ELF-1 (cell line): ENCODE data around the gene DDX51.
A peak's percentile ranks its signal among the peaks of the same experiment; 100 is the strongest.

Source experiments
- DNase-seq: peaks from one replicate; pipeline ENCODE4 v3.0.0-alpha.2; 2016; ENCODE audit warnings: low read depth, low spot score

The DDX51 gene

DNA sequence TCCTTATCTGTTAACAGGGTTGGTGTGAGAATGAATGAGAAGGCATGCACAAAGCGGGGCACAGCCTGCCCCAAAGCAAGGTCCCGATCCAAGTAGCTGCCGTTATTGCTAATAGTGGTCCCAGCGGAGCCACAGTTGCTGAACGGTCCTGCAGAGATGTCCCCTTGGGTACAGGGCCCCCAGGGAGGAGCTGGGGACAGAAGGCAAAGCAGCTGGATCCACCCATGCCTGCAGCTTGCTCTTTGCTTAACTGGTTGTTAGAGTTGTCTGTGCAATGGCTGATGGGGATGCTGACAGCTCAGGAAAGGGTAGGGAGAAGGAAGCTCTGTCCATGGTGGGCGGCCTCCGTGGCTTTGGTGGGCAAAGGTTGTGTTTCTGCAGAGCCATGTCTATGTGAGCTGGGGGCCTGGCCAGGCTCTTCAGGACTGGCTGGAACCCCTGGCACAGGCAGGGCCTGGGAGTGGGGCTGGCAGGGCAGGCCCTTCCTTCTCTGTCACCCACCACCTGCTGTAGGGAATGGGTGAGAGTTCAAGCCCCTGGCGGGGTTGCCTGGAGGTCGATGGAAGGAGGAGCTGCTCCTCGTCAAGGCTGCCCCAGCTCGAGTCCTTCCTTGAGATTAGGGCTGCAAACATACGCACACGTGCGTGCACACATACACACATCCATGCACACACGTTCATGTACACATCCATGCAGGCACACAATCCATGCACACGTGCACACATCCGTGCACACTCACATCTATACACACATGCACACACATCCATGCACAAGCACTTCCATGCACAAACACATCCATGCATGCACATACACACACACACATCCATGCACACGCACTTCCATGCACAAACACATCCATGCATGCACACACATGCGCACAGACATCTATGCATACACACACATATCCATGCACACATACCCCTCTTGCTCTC lies 35.6 kb upstream of the DDX51 start:
- DNase-seq, result no peak

GRCh38 chr12:132178801-132179401 lies 34.8 kb upstream of the DDX51 start:
- DNase-seq, result no peak

- no peak for DNase-seq
Observed at GRCh38 chr12:132178316-132178715, 34.2 kb upstream of the DDX51 start.

- DNase-seq, result no peak
Observed at GRCh38 chr12:132176920-132177551, 32.9 kb upstream of the DDX51 start.

GRCh38 chr12:132176385-132176919 lies 32.3 kb upstream of the DDX51 start:
- DNase-seq, result no peak

- no peak for DNase-seq
Observed at GRCh38 chr12:132175496-132176384, 31.6 kb upstream of the DDX51 start.

- peak; percentile 78 for DNase-seq
Observed at GRCh38 chr12:132174839-132175490, 30.8 kb upstream of the DDX51 start.

- DNase-seq, result no peak
Observed at GRCh38 chr12:132174015-132174838, 30.1 kb upstream of the DDX51 start.

GRCh38 chr12:132173135-132174014 lies 29.3 kb upstream of the DDX51 start:
- DNase-seq, result no peak

DNA sequence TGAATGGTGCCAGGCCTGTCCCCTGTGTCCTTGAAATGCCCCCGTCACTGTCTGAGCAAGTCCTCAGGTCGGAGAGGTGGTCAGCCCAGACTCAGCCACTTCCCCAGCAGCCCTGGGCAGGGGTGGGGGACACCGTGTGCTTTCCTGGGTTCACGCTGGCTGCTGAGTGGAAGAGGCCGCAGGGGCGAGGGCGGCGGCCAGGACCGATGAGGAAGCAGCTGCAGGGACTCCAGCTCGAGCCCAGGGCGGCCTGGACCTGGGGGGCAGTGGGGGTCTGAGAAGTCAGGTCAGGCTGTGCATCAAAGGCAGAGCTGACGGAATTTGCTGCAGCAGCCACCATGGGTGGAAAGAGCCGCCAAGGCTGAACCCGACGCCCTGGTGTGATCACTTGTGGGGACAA lies 28.5 kb upstream of the DDX51 start:
- DNase-seq, result no peak

- no peak for DNase-seq
Observed at GRCh38 chr12:132171968-132172521, 27.9 kb upstream of the DDX51 start.

DNA sequence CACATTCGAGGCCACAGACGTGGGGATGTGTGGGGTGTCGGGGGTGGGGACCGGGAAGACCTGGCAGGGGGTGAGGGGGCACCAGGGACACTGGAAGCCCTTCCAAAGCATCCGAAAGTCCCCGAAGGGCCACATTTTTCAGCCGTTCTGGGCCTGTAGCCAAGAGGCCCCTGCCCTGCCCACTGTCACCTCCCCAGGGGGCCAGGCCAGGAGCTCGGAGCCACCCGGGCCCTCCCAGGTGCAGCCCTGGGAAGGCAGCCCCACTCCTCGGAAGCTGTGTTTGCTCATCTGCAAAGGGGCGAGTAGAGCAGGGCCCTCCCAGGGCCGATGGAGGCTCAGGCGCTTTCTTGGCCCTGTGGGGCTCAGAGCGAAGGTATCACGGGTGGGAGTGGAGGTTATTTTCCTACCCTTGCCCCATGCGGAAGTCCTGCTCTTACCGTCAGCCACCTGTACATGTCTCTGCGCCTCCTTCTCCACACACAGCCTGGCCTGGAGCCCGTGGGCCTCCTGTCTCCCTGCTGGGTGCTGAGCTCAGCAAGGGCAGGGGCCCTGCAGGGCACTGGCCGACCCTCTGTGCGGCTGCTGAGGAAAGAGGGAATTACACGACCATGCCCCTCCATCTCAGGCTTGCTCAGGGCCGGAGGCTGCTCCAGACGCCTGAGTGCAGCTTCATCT lies 27.3 kb upstream of the DDX51 start:
- DNase-seq, result no peak

DNA sequence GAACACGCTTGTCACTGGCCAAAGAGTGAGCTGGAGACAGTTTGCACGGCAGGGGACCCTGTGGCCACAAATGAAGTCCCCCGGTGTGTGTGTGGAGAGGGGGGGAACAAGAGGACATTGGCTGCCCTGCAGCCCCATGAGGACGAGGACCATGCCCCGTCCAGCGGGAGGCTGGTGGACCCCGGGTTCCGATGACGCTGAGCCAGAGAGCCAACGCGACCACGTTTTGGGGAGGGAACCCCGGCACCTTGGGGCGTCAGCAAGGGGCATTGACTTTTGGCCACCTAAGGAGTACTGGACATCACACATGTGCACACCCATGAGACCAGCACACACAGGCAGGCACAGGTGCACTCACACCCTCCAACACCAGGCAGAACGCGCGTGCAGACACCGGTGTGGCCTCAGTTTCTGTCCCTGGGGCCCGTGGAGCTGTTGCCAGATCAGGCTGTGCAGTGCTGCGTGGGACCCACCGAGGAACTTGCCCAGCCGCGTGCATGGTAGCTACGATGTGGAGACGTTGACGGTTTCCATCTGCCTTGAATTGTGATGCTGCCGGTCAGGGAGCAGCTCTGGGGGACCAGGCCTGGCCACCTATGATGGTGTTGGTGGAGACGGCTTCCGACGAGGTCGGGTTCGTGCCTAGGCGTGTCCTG lies 26.6 kb upstream of the DDX51 start:
- DNase-seq, result no peak

GRCh38 chr12:132170094-132170636 lies 26.0 kb upstream of the DDX51 start:
- DNase-seq, result no peak

DNA sequence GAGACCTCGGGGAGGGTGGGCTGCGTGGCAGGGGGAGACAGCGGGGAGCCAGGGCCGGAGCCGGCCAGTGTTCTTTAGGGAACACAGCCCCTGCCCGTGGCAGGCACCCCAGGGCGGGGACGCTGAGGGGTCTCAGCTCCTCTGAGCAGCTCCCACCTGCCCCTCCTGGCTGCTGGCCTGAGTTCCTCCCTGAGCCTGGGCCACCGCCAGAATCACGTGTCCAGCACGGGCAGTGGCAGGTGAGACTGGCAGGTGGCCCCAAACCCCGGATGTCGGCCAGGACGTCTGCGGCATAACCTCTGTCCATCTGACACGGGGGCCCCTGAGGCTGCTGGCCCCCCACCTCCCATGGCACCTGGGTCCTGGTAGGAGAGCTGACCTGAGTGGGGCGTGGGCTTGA lies 25.3 kb upstream of the DDX51 start:
- no peak for DNase-seq

- no peak for DNase-seq
Observed at GRCh38 chr12:132168311-132169031, 24.4 kb upstream of the DDX51 start.
